Spinal cord (tissue), 10 donors: ENCODE data around the gene STK40. TPM values are rescaled to one million over a fixed set of nuclear protein-coding genes. Genes with fewer than 3 reads are reported as not detected.
A peak's percentile ranks its signal among the peaks of the same experiment; 100 is the strongest.

Source experiments
- DNase-seq, 6 donors: peaks; one replicate each; pipeline versions ENCODE4 v3.0.0 to v3.0.0-alpha.2; 2013 to 2015; ENCODE audit warnings: low spot score in 6 of 6, low read depth in 4 of 6
- H3K27ac ChIP-seq: one replicate; pipeline ENCODE4 v1.5.1; 2013; ENCODE audit warnings: low read depth, low read length, control low read depth
- H3K27me3 ChIP-seq: one replicate; pipeline ENCODE4 v1.6.1; 2013; ENCODE audit warnings: low read length; ENCODE audit not compliant: control insufficient read depth, insufficient read depth
- H3K36me3 ChIP-seq: one replicate; pipeline ENCODE4 v1.6.1; 2013; ENCODE audit warnings: low read length; ENCODE audit not compliant: control insufficient read depth, insufficient read depth
- H3K4me1 ChIP-seq: one replicate; pipeline ENCODE4 v1.6.1; 2013; ENCODE audit warnings: low read length; ENCODE audit not compliant: control insufficient read depth, insufficient read depth
- H3K4me3 ChIP-seq: one replicate; pipeline ENCODE4 v1.5.1; 2013; ENCODE audit warnings: low read depth, low read length, control low read depth
- H3K9me3 ChIP-seq: one replicate; pipeline ENCODE4 v1.6.1; 2013; ENCODE audit warnings: low read length; ENCODE audit not compliant: control insufficient read depth, insufficient read depth
- WGBS: methylation state at CpG from one replicate; pipeline ENCODE4 v1.1.5; 2013; ENCODE audit warnings: missing lambda C conversion rate; ENCODE audit not compliant: insufficient coverage; 5-methylcytosine and 5-hydroxymethylcytosine counted together
- polyA plus RNA-seq, 2 donors: library from polyadenylated mRNA; unstranded; fragments of 120-200 nt; gene quantifications; one replicate each; pipeline ENCODE4 v1.2.1, GENCODE V29; 2013; ENCODE audit not compliant: insufficient read length in 2 of 2
- total RNA-seq, 2 donors: library from RNA; depleted of rRNA in 1 of 2; stranded (reverse); fragments of 120-200 nt in 1 of 2; fragments of >200 nt in 1 of 2; gene quantifications; one replicate each; pipeline versions ENCODE4 v1.2.3 to v1.2.4, GENCODE V29; 2013 to 2014
- donor health status: healthy.

The STK40 gene
- total and polyA plus RNA-seq, 4 donors = 11.2 to 37.5 (median 28.3) TPM

DNA sequence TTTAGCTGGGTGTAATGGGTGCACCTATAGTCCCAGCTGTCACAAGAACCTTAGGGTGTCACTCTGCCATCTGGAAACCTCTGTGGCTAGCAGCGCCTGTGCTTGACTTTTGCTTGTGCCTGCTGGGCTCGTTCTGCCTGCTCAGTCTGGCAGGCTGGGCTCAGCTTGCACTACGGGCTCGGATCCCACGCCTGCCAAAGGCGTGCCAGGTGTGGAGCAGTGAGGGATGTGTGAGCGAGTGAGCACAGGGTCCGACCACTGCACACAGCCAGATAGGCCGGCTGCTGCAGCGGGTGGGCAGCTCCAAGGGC lies 14.7 kb upstream of the STK40 start:
- Histone ChIP-seq H3K9me3 (no peaks in the 10 kb centered on the region), H3K27me3 (no peaks in the 10 kb centered on the region), H3K4me1 (peaks cover 23% of the 10 kb centered on the region), H3K4me3 (no peak overlapping the region), H3K27ac (no peak overlapping the region), H3K36me3 (no peaks in the 10 kb centered on the region)
- no peak for DNase-seq
- WGBS = 81% methylated on average over 10 of the region's 10 CpGs

DNA sequence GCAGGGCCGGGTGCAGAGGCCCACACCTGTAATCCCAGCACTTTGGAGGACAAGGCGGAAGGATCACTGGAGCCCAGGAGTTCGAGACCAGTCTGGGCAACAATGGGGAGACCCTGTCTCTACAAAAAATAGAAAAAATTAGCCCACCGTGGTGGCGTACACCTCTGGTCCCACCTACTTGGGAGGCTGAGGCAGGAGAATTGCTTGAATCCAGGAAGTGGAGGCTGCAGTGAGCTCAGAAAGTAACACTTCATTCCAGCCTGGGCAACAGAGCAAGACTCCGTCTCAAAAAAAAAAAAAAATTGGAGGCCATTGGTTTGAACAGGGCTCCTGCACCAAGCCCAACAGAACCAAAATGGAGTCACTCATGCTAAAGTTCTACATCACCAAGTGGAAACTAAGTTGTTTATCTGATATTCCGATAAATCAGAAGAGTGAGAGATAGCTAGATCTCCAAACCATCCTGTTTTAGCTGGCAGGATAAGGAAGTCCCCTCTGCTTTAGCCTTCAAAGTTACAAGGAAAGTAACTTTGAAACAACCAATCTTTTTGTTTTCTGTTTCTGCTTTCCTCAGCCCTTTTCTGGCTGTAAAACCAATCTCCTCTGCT lies 12.8 kb upstream of the STK40 start:
- no peaks in the 10 kb centered on the region for H3K27me3 ChIP-seq
- H3K27ac ChIP-seq = peak overlapping the region; percentile 90
- no peak for DNase-seq
- peaks cover 8% of the 10 kb centered on the region for H3K36me3 ChIP-seq
- H3K4me3 ChIP-seq = peak overlapping the region; percentile 91
- H3K9me3 ChIP-seq = no peaks in the 10 kb centered on the region
- 97% methylated on average over 4 of the region's 7 CpGs for WGBS
- H3K4me1 ChIP-seq = peaks cover 23% of the 10 kb centered on the region

DNA sequence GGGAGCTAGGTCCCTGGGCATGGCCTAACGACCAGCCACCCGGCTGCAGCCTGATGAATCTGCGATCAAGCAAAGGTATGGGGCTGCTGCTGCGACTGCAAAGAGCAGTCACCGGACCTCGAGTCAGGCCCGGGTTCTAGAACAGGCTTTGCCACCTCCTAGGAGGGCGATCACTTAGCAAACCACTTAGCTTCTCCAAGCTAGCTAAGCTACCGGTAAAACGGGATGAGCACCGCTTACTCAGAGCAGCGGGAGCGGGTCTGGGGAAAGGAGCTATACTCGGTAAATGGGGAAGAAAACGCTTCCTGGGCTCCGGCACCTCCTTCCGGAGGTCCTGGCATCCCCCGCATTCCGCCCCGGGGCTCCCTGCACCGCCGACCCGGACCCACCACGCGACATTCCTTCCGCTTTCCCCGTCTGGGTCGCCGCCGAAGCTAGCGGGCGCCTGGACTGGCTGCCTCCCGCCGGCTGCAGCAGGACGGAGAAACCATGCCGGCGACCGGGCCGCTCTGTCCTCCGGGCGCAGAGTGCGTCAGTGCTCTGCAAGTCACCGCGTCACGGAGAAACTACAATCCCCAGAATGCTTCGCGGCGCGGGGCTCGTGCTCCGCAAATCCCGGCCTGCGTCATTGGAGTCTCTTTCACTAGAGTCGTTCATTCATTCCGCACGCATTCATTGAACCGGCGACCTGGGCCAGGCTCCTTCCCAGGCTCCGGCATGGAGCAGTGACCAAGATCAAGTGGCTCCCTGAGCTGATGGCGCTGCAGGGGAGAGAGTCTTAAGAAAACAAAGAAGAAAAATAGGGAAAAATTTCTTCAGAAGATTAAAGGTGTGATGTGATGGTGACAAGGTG lies 11.9 kb upstream of the STK40 start, which contains the start of gene LSM10:
Gene LSM10 (minus strand): TSS at position 531 of the 853 bp plus-strand sequence. CDS start 3,779 bp downstream, outside the sequence.
- Histone ChIP-seq H3K4me1 (peaks cover 23% of the 10 kb centered on the region), H3K27me3 (no peaks in the 10 kb centered on the region), H3K9me3 (no peaks in the 10 kb centered on the region), H3K36me3 (peaks cover 16% of the 10 kb centered on the region), H3K4me3 (peak within 1 kb of the TSS; percentile 91), H3K27ac (peak within 1 kb of the TSS; percentile 90)
- 0% methylated on average over 60 of the region's 60 CpGs for WGBS
- peak; percentile 89 to 99 (median 94) for DNase-seq

DNA sequence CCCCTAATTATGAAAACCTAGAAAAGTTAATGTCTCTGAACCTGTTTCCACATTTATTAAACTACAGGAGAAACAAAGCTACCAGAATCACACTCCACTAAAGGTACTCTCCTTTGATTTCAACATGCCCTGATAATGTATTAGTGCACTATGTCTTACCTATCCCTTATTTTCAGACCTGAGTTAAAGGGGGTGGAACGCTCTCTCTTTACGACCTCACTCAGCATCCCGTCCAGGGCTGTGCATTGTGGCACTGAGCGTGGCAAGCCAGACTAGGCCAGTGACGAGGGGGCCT lies 11.3 kb upstream of the STK40 start:
- Histone ChIP-seq H3K9me3 (no peaks in the 10 kb centered on the region), H3K27ac (peak overlapping the region; percentile 90), H3K27me3 (no peaks in the 10 kb centered on the region), H3K4me1 (peaks cover 21% of the 10 kb centered on the region), H3K36me3 (peaks cover 21% of the 10 kb centered on the region), H3K4me3 (peak overlapping the region; percentile 91)
- 3% methylated on average over 5 of the region's 5 CpGs for WGBS
- DNase-seq = no peak

DNA sequence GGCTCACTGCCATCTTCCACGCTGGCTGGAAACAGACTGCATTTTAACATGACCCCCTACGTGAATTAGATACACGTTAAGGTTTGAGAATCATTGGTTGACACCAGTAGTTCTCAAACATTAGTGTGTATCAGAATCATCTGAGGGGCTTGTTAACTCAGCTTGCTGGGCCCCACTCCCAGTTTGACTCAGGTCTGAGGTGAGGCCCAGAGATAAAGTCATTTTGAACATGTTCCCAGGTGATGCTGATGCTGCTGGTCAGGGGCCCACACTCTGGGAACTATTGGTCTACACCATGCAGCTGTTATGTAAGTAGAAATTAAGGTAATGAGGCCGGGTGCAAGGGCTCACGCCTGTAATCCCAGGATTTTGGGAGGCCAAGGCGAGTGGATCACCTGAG lies 10.6 kb upstream of the STK40 start:
- Histone ChIP-seq H3K27me3 (no peaks in the 10 kb centered on the region), H3K4me3 (no peak overlapping the region), H3K9me3 (no peaks in the 10 kb centered on the region), H3K27ac (no peak overlapping the region), H3K36me3 (peaks cover 28% of the 10 kb centered on the region), H3K4me1 (peaks cover 19% of the 10 kb centered on the region)
- 93% methylated on average over 5 of the region's 6 CpGs for WGBS
- no peak for DNase-seq

DNA sequence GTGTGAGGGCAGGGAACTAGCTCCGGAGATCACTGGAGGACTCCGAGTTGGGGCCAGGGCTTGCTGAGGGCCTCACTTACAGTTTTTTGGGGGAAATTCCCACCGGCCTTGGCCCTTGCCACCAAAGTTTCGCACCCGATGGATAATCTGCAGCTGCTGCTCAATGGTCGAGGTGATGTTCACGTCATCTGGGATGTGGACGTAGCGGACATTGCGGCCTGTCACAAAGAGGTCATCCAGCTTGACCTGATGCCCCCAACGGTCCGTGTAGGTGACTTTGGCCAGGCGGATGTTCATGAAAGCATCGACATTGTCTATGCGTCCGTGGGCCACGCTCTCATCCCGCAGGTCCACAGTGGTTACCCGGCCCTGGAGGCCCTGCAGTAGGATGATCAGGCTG lies 8.0 kb upstream of the STK40 start:
- Histone ChIP-seq H3K4me1 (peaks cover 19% of the 10 kb centered on the region), H3K36me3 (peaks cover 43% of the 10 kb centered on the region), H3K4me3 (no peak overlapping the region), H3K27me3 (no peaks in the 10 kb centered on the region), H3K27ac (no peak overlapping the region), H3K9me3 (no peaks in the 10 kb centered on the region)
- DNase-seq = no peak
- WGBS = 95% methylated on average over 19 of the region's 19 CpGs

DNA sequence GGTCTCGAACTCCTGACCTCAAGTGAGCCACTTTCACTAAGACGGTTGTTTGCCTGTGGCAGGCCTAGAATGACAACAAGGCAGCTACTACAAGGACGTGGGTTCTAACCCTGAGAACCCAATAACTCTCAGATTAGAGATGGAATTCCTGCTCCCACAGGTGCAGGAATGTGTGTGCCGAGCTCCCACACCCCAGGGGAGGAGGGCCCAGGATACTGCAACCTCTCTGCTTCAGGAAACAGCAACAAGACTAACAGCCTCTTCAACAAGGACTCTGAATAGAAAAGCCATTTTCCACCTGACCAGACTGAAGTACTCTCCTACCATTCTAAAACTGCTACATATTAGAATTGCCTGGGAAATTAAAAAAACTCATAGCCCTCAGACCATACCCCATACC lies 7.1 kb upstream of the STK40 start:
- peaks cover 43% of the 10 kb centered on the region for H3K36me3 ChIP-seq
- H3K4me3 ChIP-seq = no peak overlapping the region
- no peaks in the 10 kb centered on the region for H3K27me3 ChIP-seq
- no peaks in the 10 kb centered on the region for H3K9me3 ChIP-seq
- peaks cover 12% of the 10 kb centered on the region for H3K4me1 ChIP-seq
- no peak overlapping the region for H3K27ac ChIP-seq
- 89% methylated on average over 4 of the region's 4 CpGs for WGBS
- DNase-seq = no peak

DNA sequence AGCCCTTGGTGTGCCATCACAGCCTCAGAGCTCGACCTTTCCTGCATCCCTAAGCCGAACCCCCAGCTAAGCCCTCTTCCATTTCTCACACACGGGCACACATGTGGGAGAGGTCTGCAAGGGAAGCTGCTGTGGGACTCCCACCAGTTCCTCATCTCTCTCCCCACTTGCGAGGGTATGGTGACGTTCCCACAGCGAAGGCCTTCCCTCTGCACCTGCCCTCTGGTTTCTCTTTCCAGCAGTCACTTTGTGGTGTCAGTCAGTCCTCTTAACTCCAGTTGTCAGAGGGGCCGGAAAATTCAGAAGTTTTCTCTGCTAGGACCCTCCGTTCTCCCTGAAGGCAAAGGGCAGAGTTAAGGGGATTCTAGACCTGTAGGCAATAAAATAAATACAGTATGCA lies 5.5 kb upstream of the STK40 start:
- no peak overlapping the region for H3K4me3 ChIP-seq
- peaks cover 10% of the 10 kb centered on the region for H3K4me1 ChIP-seq
- H3K27ac ChIP-seq = no peak overlapping the region
- H3K27me3 ChIP-seq = no peaks in the 10 kb centered on the region
- H3K36me3 ChIP-seq = peaks cover 43% of the 10 kb centered on the region
- no peaks in the 10 kb centered on the region for H3K9me3 ChIP-seq
- DNase-seq = no peak
- WGBS = 86% methylated on average over 6 of the region's 8 CpGs

DNA sequence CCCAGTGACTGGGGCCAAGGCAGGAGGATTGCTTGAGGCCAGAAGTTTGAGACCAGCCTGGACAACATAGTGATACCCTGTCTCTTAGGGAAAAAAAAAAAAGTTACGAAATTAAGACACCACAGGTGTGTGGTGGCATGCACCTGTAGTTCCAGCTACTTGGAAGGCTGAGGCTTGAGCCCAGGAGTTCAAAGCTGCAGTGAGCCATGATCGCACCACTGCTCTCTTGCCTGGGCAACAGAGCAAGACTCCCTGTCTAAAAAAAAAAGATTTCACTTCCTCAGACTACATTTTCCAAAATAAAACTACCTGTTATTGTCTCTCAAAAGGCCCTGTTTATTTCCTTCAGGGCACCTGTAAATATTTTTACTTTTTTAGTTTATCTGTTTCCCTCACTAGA lies 4.7 kb upstream of the STK40 start:
- WGBS = 86% methylated on average over 2 of the region's 2 CpGs

DNA sequence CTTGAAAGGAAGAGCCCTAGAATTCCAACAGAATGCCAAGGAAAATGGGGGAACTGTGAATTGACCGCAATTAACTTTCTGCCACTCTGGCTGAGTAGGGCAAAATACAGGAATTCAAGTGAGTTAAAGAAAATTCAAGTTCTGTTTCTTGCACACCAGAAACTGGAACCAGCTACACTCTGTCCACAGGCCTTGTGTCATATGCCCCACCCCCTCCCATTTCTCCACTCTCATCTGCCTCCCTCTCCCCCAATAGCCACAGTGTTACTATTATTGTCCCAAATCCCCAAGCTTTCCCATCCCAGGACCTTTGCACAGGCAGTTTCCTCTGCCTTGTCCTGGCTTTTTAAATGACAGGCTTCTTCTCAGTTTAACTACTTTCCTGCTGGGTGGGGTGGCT lies 4.3 kb upstream of the STK40 start:
- Histone ChIP-seq H3K9me3 (no peaks in the 10 kb centered on the region), H3K27ac (no peak overlapping the region), H3K4me1 (peaks cover 12% of the 10 kb centered on the region), H3K36me3 (peaks cover 43% of the 10 kb centered on the region), H3K27me3 (no peaks in the 10 kb centered on the region), H3K4me3 (no peak overlapping the region)
- WGBS = 100% methylated on average over 1 of the region's 1 CpG
- DNase-seq = no peak

More for the DNA sequence above, 4.7 kb upstream of the STK40 start:
- no peak for DNase-seq
- H3K9me3 ChIP-seq = no peaks in the 10 kb centered on the region
- H3K4me1 ChIP-seq = peaks cover 9% of the 10 kb centered on the region
- H3K36me3 ChIP-seq = peaks cover 43% of the 10 kb centered on the region
- no peaks in the 10 kb centered on the region for H3K27me3 ChIP-seq
- no peak overlapping the region for H3K27ac ChIP-seq
- no peak overlapping the region for H3K4me3 ChIP-seq
